Calu3 (cell line): ENCODE data around the gene FAAH. TPM values are rescaled to one million over a fixed set of nuclear protein-coding genes. Genes with fewer than 3 reads are reported as not detected.

ENCODE experiments used
- BruUV-seq: library from RNA; stranded (reverse); fragments of 400-500 nt; replicated peaks from 2 replicates; lab custom pipeline; 2021; lab: Mats Ljungman, UMichigan
- CTCF ChIA-PET: fragments of 300-600 bp; sonication (Branson Sonifier 250); formaldehyde crosslinking; loops from one replicate; lab custom pipeline; 2022; ENCODE audit warnings: antibody characterized with exemption; lab: Charles Lee
- DNase-seq: peaks from one replicate; pipeline ENCODE4 v3.0.0; 2022
- H3K27ac Mint-ChIP-seq: one replicate; pipeline ENCODE4 v1.8.0; 2022; ENCODE audit warnings: mixed read lengths; ENCODE audit not compliant: unreplicated experiment
- H3K27me3 Mint-ChIP-seq: one replicate; pipeline ENCODE4 v1.8.0; 2022; ENCODE audit warnings: mixed read lengths; ENCODE audit not compliant: unreplicated experiment
- H3K36me3 Mint-ChIP-seq: one replicate; pipeline ENCODE4 v1.8.0; 2022; ENCODE audit warnings: mild to moderate bottlenecking, moderate library complexity, mixed read lengths; ENCODE audit not compliant: insufficient read depth, unreplicated experiment
- H3K4me1 Mint-ChIP-seq: one replicate; pipeline ENCODE4 v1.8.0; 2022; ENCODE audit warnings: mild to moderate bottlenecking, low read depth, mixed read lengths; ENCODE audit not compliant: unreplicated experiment
- H3K4me3 Mint-ChIP-seq: one replicate; pipeline ENCODE4 v1.8.0; 2022; ENCODE audit warnings: mild to moderate bottlenecking, low read depth, moderate library complexity, mixed read lengths; ENCODE audit not compliant: unreplicated experiment
- H3K9me3 Mint-ChIP-seq: one replicate; pipeline ENCODE4 v1.8.0; 2022; ENCODE audit warnings: low read depth, mixed read lengths; ENCODE audit not compliant: unreplicated experiment
- CTCF ChIP-seq: fragments of 200-600 bp; IDR thresholded peaks from one replicate; pipeline ENCODE4 v1.8.0; 2022; ENCODE audit warnings: antibody characterized with exemption; ENCODE audit not compliant: unreplicated experiment
- intact Hi-C: fragments of 100-400 bp; cut with micrococcal nuclease; formaldehyde crosslinking; loops from one replicate; pipeline ENCODE4 v1.10.0; 2022; ENCODE audit not compliant: unreplicated experiment
- total RNA-seq: library from RNA; stranded (reverse); gene quantifications from 2 replicates; pipeline ENCODE4 v1.2.3, GENCODE V29; 2022

Gene FAAH
- total RNA-seq, 1 experiment from 2014 or later: 31.4 TPM

GRCh38 chr1:46448109-46448911 lies 54.2 kb downstream of the FAAH start:
- TF ChIP-seq CTCF: no peak
- CTCF ChIA-PET: interaction anchor here (2.1 kb wide), 1 partner anchor 81 kb away, joined by 6 read pairs; no protein-coding TSS in a partner anchor
- Mint-ChIP-seq H3K27me3 (peaks cover 90% of the 10 kb centered on the region), H3K4me1 (no peaks in the 10 kb centered on the region), H3K36me3 (peaks cover 4% of the 10 kb centered on the region), H3K9me3 (no peaks in the 10 kb centered on the region), H3K4me3 (no peak overlapping the region), H3K27ac (no peak overlapping the region)
- intact Hi-C loops: no loop called here
- no peak for DNase-seq
- no TSS peak for BruUV-seq

DNA sequence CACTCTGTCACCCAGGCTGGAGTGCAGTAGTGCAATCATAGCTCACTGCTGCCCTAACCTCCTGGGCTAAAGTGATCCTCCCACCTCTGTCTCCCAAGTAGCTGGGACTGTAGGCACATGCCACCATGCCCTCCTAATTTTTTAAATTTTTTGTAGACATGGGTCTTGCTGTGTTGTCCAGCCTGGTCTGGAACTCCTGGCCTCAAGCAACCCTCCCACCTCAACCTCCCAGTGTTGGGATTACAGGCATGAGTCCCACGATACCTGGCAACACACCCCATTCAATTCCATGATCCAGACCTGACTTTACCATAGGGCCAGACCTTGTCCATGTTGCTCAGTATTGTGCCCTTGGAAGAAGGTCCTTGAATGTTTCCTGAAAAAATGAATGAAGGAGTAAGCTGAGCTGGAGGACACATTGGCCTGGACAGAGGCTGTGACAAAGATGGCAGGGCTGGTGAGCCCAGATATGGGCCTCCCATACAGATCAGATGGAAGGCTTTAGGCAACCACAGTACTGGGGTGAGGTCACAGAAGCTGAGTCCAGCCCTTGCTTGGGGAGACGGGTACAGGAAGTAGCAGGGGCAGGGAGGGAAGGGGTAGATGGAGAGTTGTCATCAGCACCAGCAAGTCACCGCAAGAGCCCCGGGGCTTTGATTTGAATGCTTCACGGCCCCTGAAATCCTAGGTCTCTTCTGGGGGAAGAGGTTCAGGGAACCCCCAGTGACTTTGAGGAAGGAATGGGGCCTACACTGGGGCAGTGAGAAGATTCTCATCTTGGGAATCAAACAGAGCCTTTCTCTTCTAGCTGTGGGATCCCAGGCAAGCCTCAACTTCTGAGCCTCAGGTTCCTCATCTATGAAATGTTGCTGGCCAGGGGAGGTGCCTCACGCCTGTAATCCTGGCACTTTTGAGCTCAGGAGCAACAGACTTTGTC lies 55.4 kb downstream of the FAAH start:
- no peaks in the 10 kb centered on the region for H3K9me3 Mint-ChIP-seq
- no peaks in the 10 kb centered on the region for H3K4me1 Mint-ChIP-seq
- peaks cover 4% of the 10 kb centered on the region for H3K36me3 Mint-ChIP-seq
- intact Hi-C loops: no loop called here
- no peak for DNase-seq
- no TSS peak for BruUV-seq
- peaks cover 98% of the 10 kb centered on the region for H3K27me3 Mint-ChIP-seq
- no peak overlapping the region for H3K27ac Mint-ChIP-seq
- no peak for TF ChIP-seq CTCF
- CTCF ChIA-PET: interaction anchor here (2.1 kb wide), 1 partner anchor 80 kb away, joined by 6 read pairs; no protein-coding TSS in a partner anchor
- H3K4me3 Mint-ChIP-seq: no peak overlapping the region

DNA sequence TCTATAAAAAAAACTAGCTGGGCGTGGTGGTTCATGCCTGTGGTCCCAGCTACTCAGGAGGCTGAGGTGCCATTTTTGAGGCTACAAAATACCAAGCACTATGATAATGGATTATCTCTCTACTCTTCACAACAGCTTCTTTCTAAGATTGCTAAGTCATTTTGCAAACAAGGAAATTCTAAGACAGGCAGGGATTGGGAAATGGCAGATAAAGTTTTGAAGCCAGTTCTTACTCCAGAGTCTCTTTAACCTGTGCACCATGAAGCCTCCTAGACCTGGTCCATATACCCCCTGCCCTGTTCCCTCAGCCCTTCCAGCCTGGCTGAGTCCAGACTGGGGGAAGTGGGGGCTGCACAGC lies 56.0 kb downstream of the FAAH start:
- H3K36me3 Mint-ChIP-seq: peaks cover 4% of the 10 kb centered on the region
- no peak overlapping the region for H3K27ac Mint-ChIP-seq
- CTCF ChIA-PET: interaction anchor here (2.1 kb wide), 1 partner anchor 79 kb away, joined by 6 read pairs; no protein-coding TSS in a partner anchor
- intact Hi-C loops: no loop called here
- no peak for TF ChIP-seq CTCF
- H3K4me3 Mint-ChIP-seq: no peak overlapping the region
- BruUV-seq: no TSS peak
- H3K27me3 Mint-ChIP-seq: peaks cover 98% of the 10 kb centered on the region
- H3K4me1 Mint-ChIP-seq: no peaks in the 10 kb centered on the region
- no peak for DNase-seq
- no peaks in the 10 kb centered on the region for H3K9me3 Mint-ChIP-seq
